PC-3 (cell line): Measurements from ENCODE around the gene SLC13A3.

Source experiments
- EZH2 ChIP-seq: fragments of 300-600 bp; sonication (generic); IDR thresholded peaks from one replicate; pipeline ENCODE4 v1.6.1; 2017; ENCODE audit warnings: antibody characterized with exemption, mild to moderate bottlenecking, low read length; ENCODE audit not compliant: unreplicated experiment
- EZH2phosphoT487 ChIP-seq: fragments of 300-600 bp; sonication (generic); IDR thresholded peaks from 2 replicates; pipeline ENCODE4 v1.6.1; 2018; ENCODE audit warnings: mild to moderate bottlenecking, antibody characterized with exemption, low read length, borderline replicate concordance

GRCh38 chr20:46673394-46674252 lies 22.4 kb upstream of the SLC13A3 start:
- TF ChIP-seq EZH2phosphoT487, result no peak
- no peak for TF ChIP-seq EZH2
